AG20443 (cell line): ENCODE results near the gene MYO18A.
A peak's percentile ranks its signal among the peaks of the same experiment; 100 is the strongest.
"Not testable (repeated sequence)": the region's sequence is repeated elsewhere in the genome, so short reads cannot be mapped to it uniquely, and the experiment has no call there.

ENCODE experiments used
- DNase-seq: peaks from one replicate; pipeline ENCODE4 v3.0.0; 2012; ENCODE audit warnings: low spot score, mixed read lengths

MYO18A gene

DNA sequence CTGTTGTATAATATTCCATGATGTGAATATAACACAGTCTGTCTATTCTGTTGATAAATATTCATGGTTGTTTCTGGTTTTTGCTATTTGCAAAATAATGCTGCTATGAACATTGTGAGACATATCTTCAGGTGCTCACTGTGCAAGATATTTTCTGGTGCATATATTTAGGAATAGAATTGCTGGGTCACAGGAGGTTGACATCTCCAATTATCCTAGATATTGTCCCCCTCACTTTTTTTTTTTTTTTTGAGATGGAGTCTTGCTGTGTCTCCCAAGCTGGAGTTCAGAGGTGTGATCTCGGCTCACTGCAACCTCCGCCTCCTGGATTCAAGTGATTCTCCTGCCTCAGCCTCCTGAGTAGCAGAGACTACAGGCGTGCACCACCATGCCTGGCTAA, 14.5 kb upstream of the MYO18A start:
- no peak for DNase-seq

DNA sequence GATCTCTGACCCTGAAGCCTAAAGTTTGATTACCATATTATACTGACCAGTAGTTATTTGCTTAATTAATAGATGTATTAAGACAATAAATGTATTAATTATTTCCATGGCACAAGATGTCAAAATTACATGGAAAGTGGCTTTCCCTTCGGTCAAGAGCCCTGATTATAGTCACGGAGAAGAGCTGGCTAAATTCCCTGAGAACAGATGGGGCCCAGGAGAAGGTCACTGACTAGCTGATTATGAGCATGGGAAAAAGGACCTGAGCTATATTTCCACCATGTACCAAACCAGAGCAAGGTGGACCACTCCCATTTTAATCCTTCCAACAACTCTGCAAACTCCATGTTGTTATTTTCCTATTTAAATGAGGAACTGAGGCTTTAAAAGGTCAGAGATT, 12.9 kb upstream of the MYO18A start:
- no peak for DNase-seq

DNA sequence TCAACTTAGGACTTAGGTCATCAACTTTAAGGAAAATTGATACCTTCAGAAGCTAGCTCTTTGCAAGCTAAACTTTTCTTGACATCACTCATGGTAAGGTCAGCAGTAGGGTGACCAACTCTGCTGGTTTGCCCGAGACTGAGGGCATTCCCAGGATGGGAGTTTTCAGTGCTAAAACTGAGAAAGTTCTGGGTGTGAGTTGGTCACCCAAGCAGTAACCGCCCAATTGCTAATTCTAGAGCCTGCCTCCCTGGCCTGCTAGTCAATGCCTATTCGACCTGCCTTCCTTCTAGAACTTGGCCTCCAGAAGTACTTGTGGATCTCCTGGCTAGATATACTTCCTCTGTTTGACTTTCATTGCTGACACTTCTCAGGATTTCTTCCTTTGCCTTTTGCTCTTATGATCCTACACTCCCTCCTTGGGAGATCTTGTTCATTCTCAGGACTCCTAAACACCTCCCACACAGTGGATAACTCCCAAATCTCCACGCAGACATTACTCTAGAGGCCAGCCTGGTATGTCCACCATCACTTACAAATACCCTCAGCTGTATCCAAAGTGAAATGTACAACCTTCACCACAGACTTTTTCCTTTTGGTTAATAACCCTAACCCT, 10.5 kb upstream of the MYO18A start:
- DNase-seq: no peak

DNA sequence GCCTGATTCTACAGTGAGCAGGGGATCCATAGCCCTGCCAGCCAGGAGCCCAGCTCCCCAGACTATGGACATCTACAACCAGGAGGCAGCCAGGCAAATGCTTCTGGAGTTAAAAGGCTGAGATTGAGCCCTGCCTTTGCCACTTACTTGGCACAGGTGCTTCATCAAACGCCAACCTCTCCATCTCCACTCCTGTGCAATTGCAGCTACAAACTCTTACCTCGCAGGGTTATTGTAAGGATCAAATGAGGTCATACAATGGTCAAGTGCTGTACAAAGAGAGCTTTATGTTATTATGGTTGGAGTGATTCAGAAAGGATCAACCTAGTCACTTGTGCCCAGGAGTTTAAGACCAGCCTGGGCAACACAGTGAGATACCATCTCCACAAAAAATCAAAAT, 9.8 kb upstream of the MYO18A start:
- no peak for DNase-seq

DNA sequence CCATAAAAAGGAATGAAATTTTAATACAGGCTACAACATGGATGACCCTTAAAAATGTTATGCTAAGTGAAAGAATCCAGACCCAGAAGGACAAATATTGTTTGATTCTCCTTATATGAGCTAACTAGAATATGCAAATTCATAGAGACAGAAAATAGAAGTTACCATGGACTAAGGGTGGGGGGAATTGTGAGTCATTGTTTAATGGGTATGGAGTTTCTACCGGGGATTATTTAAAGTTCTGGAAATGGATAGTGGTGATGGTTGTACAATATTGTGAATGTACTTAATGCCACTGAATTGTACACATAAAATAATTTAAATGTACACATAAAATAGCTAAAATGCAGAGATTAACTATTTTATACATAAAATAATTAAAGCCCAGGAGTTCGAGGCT, 9.2 kb upstream of the MYO18A start:
- no peak for DNase-seq

DNA sequence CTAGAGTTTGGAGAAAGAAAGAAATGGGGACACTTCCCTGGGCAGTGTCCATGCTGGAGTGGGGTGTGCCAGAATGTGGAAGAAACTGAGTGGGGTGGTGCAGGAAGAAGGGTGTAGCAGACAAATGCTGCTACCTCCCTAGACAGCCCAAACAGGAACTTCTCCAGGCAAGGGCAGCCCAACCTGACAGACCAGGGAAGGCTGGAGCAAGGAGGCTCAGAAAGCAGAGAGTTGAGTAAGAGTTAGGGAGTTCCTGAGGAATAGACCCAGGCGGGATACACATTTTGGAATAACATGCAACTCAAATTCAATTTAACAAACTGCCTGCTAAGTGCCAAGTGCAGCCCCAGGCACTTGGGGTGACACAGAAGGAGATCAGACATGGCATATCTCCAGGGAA, 1.0 kb upstream of the MYO18A start:
- DNase-seq: peak; percentile 5

DNA sequence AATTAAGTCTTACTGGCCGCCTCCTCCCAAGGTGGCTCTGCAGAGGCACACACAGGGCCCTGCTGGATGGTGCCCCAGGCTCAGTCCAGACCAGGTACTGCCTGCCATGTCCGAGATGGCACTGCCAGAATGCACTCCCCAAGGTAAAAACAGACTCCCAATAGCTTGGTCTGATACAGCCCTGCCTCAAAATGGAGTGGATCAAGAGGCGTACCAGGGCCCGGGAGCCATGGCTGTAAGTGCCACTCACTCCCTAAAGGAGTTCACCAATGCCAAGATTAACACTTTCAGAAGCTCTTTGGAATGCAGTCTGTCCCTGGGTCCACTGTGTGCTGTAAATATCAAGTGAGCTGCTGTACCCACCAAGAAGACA, 576 bp upstream of the MYO18A start:
- no peak for DNase-seq

DNA sequence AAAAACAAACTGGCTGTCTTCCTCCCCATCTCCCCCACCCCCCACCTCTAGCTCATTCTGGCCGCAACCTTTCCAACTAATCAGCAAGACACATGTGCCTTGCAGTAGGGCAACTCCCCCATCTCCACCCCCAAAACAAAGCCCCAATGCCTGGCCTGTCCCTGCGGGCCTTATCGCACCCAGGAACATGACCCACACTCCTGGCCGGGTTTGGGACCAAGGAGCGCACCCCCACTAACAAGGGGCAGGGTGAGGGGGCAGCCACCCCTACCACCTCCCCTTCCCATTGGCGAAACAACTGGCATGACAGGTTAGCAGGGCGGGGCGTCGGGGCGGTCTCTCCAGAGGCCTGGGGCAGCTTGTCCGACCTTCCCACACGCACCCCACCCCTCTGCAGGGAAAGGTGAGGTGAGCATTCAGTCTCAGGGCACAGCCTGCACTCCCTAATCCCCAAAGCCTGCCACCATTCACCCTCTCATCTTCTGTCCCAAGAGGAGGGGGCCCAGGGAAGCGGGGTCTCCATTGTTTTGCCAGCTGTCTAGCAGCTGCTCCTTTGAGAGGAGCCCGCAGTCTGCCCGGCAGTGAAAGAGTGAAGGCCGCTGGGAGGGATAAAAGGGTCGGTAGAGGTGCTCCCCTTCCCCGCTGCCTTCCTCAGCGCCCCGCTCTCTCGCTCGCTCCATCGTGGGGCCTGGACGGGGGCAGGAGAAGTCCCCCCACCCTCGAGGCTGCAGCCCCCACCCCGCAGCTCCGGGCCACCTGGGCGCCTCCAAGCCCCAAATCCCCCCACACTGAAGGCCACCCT, 765 bp downstream of the MYO18A start:
- DNase-seq: peak; percentile 37

DNA sequence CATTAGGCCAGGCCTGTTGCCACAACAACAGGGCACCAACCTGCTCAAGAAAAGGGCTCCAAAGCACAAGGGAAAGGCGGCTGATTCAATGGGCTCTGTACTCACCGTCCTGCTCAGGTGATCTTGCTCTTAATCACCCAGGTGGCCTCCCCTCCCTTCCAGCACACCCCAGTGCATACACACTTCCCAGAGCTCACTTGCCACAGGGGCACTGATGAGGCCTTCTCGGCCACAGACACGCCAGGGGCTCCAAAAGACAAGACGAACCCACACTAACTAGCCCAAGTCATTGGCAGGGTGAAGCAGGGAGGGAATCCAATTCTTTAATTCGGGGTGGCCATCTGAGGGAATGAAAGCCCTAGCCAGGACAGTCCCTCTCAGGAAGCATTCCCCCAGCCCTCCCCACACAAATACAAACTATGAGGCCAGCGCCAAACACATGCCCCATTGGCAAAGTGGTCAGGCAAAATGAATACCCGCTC, 1.4 kb downstream of the MYO18A start:
- DNase-seq: peak; percentile 9

DNA sequence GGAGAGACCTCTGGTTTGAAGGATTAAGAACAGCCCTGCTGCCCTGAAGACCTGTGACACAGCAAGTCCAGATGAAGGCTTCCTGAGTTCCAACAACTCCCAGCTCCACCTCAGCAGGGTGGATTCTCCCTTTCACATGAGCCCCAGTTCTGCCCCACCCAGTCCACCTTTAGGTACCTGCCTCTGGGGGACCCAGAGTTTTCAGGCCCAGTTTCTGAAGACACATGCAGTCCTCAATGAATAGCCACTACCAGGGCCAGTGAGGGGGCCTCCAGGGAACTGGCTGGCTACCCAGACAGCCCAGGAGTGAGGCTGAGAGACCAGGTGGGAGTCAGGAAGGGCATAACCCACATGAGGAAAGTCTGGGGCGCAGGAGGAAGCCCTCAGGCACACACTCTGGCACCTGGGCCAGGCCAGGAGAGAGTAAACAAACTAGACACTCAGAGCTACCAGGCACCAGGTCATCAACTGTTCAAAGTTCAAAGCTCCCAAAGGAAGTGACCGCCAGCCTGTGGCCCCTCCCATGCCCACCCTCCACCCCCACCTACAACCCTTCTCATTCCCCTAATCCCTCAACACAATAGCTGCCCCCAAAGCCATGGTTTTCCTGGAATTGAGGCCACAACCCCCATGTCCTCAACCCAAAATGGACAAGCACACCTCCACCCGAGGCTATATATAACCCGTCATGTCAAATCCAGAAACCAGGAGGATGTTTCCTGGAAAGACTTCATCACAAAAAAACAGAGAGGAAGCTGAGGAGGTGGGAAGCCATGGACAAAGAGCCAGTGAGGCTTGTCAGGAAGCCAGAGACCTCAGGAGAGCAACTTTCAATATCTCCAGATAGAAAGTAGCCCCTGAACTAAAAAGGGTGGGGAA, 2.1 kb downstream of the MYO18A start:
- peak; percentile 3 for DNase-seq

DNA sequence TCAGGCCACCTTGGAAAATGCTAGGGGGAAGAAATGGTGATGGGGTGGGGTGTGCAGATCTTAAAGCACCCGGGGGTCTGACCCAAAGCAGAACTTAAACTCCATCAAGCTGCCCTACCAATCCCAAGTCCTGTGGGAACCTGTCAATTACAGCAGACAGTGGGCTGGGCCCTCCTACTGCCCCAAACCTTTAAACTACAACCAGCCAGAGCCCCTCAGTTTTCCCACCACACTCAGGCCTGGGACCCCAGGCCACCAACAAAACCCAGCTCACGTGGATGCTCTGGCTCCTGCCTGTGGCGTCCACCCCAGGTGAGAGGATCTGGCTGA, 2.7 kb downstream of the MYO18A start:
- DNase-seq: peak; percentile 5

DNA sequence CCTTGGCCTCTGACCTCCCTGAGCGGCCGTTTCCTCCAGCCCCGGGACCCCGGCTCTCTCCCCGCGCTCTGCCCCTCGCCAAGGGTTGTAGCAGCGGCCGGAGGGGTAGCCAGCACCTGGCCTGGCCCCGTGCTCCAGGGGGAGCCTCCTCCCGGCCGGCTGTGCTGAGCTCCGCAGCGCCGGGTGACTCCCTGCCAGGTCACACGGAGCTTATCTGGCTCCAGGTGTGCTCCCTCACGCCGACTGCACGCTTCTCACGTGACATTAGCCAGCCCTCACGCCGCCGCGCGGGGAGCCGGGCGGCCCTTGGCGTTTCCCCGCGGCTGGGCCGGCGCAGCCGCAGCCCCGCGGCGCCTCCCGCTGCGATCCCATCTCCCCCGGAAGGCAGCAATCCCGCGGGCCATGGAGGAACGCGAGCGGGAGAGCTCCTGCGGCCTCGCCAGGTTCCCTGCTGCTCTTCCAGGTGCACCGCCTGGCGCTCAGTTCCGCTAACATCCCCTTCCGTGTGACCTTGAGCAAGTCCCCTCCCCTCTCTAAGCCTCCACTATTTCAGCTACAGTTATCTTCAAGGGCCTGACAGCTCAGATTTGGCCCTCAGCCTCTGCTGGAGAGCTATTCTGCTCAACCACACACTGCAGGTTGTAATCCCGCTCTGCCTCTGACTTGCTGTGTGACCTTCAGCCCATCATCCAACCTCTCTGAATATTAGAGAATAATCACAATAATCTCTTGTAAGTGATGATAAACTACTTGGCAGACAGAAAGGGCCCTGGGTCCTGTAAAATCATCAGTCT, 3.4 kb downstream of the MYO18A start:
- peak; percentile 81 for DNase-seq

DNA sequence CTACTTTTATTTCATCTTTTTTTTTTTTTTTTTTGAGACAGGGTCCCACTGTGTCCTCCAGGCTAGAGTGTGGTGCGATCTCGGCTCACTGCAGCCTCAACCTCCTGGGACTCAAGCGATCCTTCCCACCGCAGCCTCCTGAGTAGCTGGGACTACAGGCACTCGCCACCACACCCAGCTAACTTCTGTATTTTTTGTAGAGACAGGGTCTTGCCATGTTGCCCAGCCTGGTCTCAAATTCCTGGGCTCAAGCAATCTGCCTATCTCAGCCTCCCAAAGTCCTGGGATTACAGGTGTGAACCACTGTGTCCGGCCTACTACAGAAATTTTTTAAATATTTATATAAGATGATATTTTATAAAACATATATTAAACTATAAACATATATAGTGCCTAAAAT, 4.8 kb downstream of the MYO18A start:
- no peak for DNase-seq

DNA sequence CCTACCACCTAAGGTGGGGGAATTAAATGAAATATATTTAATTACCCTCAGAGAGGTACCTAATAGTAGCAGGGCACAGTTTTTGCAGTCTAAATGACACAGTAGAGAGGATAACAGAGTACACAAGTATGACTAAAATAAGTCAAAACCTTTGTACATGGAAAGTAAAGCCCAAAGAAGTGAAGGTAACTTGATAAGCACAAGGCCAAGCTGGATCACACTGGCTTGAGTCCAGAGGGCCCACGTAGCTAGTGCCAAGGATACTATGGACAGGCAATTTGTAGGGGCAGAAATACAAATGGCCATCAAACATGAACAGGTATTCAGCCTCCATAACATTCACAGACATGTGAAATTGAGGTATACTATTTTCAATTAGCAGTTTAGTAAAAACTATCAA, 7.6 kb downstream of the MYO18A start:
- DNase-seq: no peak

DNA sequence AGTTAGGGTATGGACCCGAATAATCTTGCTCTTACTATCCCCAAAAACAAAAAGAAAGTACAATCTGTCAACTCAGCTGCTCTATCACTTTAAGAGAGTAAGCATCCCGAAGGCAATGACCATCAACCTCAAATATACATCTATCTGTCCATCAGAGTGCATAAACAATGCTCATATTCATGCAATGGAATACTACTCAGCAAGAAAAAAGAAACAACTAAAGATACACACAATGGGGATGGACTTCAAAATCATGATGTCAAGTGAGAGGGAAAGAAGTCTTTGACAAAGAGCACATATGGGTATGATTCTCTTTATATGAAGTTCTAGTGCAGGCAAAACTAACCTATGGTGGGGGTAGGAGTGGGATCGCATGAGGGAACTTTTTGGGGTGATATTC, 9.5 kb downstream of the MYO18A start:
- no peak for DNase-seq

DNA sequence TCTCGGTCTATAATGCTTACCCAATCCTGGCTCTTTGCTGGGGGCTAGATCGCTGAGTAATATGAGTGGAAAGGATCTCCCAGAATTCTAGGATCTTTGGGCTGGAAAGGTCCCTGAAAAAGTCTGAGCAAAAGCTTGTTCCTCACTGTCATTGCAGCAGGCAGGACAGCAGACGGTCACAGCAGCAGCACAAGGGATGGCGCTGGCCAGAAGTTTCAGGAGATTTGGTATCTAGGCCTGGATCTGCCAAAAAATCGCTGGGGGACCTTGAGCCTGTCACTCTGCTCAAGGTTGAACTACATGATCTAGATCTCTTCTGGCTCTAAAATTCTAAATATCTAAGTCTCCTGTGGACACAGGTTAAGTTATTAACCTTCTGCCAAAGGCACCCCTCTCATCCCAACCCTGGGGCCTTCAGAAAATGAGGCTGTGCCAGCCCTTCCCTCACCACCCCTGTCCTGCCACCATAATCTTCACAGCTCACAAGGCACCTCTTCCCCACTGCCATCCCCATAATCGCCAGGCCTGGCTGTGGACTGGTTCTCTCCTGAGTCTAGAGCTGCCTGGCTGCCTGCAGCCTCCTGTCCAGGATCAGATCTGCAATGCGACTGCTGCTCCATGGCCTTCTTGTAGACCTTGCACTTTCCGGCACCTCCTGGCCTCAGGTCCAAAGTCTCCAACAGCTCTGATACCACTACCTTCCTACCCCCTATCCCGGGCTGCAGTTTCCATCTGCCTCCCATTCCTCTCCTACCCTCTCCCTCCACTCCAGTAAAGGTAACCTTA, 10.2 kb downstream of the MYO18A start:
- DNase-seq: peak; percentile 5

DNA sequence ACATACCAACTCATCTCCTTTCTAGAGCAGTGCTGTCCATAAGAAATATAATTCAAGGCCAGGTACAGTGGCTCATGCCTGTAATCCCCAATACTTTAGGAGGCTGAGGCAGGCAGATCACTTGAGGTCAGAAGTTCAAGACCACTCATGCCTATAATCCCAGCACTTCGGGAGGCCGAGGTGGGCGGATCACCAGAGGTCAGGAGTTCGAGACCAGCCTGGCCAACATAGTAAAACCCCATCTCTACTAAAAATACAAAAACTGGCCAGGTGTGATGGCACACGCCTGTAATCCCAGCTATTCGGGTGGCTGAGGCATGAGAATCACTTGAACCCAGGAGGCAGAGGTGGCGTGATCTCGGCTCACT, 11.5 kb downstream of the MYO18A start:
- not testable (repeated sequence) for DNase-seq

DNA sequence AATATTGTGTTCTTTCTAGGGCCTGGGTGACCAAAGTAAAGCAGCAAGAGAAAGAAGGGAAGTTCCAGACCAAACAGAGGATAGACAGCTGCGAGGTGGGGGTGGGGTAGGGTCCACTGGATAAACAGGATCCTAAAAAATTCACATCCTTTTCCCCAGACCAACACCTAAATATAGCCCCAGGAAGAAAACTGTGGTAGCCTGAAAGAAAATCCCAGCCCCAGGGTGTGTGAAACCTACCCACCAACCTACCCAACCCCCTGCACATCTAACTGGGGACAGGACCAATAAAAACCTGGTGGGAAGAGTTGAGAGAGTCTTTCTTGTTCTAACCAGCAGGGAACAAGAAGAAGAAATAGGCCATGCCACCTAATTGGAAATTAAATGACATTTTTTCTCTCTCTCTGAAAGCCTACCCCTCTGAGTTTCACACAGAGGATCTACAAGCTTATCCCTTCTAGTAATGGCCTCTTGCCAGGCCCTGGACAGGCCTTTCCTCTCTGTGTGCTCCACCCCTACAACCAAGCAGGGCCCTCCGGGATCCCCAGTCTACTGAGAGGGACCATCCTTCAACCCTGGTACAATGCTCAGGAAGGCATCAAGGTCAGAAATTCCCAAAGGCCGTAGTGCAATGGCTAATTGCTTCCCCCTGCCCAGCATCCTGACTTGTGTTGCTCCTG, 12.0 kb downstream of the MYO18A start:
- DNase-seq: peak; percentile 17

DNA sequence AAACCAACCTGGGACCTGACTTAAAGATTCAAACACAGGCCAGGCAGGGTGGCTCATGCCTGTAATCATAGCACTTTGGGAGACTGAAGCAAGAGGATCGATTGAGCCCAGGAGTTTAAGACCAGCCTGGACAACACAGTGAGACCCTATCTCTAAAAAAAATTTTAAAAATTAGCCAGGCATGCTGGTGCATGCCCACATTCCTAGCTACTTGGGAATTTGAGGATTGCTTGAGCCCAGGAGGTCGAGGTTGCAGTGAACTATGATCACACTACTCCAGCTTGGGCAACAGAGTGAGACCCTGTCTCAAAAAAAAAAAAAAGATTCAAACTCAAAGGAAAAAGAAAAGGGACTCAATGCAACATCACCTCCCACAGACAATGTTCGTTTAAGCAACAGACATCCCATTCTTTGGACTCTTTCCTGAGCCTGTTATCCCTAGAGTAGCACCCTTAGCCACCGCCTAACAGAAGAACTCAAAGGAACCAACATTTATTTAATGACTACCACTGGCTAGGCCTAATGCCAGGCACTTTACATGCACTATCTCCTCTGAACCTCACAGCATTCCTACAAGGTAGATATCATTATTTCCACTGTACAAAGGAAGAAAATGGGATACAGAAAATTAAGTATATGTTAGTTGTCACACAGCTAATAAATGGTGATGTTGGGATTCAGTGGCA, 12.7 kb downstream of the MYO18A start:
- DNase-seq: no peak

DNA sequence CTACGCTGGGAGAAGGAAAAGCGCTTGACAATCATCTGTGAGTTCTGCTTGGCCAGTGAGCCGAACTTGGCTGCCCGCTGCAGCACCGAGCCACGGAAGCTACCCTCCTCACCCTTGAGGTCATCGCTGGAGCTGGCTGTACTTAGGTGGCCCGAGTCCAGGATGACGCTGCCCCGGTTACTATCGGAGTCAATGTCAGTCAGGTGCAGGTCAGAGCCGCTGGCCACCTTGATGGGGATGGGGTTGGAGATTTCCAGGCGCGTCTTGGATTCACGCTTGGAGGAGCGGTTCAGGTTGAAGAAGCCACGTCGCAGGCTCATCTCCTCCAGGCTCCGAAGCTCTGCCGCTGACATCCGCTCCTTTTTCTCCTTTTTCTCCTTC, 13.7 kb downstream of the MYO18A start:
- DNase-seq: no peak
